GM12873 (cell line): ENCODE measurements around the gene CYP11A1.

Experiments
- CTCF ChIP-seq: IDR thresholded peaks from 2 replicates; pipeline ENCODE4 v1.5.1; 2012; ENCODE audit warnings: low read depth, mild to moderate bottlenecking, moderate library complexity, low read length, control low read depth; ENCODE audit not compliant: insufficient read depth; ENCODE audit errors: missing control alignments

CYP11A1 gene

GRCh38 chr15:74411686-74412085 is 44.2 kb upstream of the CYP11A1 start:
- no peak for TF ChIP-seq CTCF

GRCh38 chr15:74410502-74410901 is 43.1 kb upstream of the CYP11A1 start:
- TF ChIP-seq CTCF, result no peak

- no peak for TF ChIP-seq CTCF
Measured at GRCh38 chr15:74409225-74409624, 41.8 kb upstream of the CYP11A1 start.

GRCh38 chr15:74408815-74409214 is 41.4 kb upstream of the CYP11A1 start:
- no peak for TF ChIP-seq CTCF

GRCh38 chr15:74408385-74408784 is 40.9 kb upstream of the CYP11A1 start:
- no peak for TF ChIP-seq CTCF

GRCh38 chr15:74406992-74407705 is 39.7 kb upstream of the CYP11A1 start:
- TF ChIP-seq CTCF, result no peak

GRCh38 chr15:74406517-74406916 is 39.1 kb upstream of the CYP11A1 start:
- TF ChIP-seq CTCF, result no peak

GRCh38 chr15:74405823-74406222 is 38.4 kb upstream of the CYP11A1 start:
- no peak for TF ChIP-seq CTCF
